IPS-18c (cell line): ENCODE data around the gene MRGPRX2.

Experiments used
- H3K4me3 ChIP-seq: 2 replicates; pipeline ENCODE4 v1.7.0; 2013; ENCODE audit warnings: low read depth, mild to moderate bottlenecking, low read length, moderate library complexity; ENCODE audit not compliant: insufficient read depth
- H3K9me3 ChIP-seq: one replicate; pipeline ENCODE4 v1.6.1; 2013; ENCODE audit warnings: mild to moderate bottlenecking, low read length, moderate library complexity; ENCODE audit not compliant: control insufficient read depth, insufficient read depth

MRGPRX2 gene

GRCh38 chr11:19080579-19080993 lies 20.1 kb upstream of the MRGPRX2 start:
- H3K4me3 ChIP-seq: no peak overlapping the region
- no peaks in the 10 kb centered on the region for H3K9me3 ChIP-seq

GRCh38 chr11:19079643-19080440 lies 19.3 kb upstream of the MRGPRX2 start:
- no peaks in the 10 kb centered on the region for H3K9me3 ChIP-seq
- no peak overlapping the region for H3K4me3 ChIP-seq

GRCh38 chr11:19077965-19078364 lies 17.4 kb upstream of the MRGPRX2 start:
- H3K4me3 ChIP-seq: no peak overlapping the region
- no peaks in the 10 kb centered on the region for H3K9me3 ChIP-seq

GRCh38 chr11:19076744-19077589 lies 16.4 kb upstream of the MRGPRX2 start:
- Histone ChIP-seq H3K9me3 (no peaks in the 10 kb centered on the region), H3K4me3 (no peak overlapping the region)

GRCh38 chr11:19075636-19076035 lies 15.1 kb upstream of the MRGPRX2 start:
- Histone ChIP-seq H3K9me3 (no peaks in the 10 kb centered on the region), H3K4me3 (no peak overlapping the region)

GRCh38 chr11:19073454-19074415 lies 13.2 kb upstream of the MRGPRX2 start:
- no peak overlapping the region; the same call in 1 of the 2 replicates for H3K4me3 ChIP-seq
- H3K9me3 ChIP-seq: no peaks in the 10 kb centered on the region

GRCh38 chr11:19072464-19072863 lies 11.9 kb upstream of the MRGPRX2 start:
- no peak overlapping the region for H3K4me3 ChIP-seq
- no peaks in the 10 kb centered on the region for H3K9me3 ChIP-seq

- Histone ChIP-seq H3K4me3 (no peak overlapping the region), H3K9me3 (no peaks in the 10 kb centered on the region)
These were observed 10.7 kb upstream of the MRGPRX2 start for GRCh38 chr11:19071255-19071654.

- Histone ChIP-seq H3K4me3 (no peak overlapping the region), H3K9me3 (peaks cover 3% of the 10 kb centered on the region)
These were observed 684 bp downstream of the MRGPRX2 start for GRCh38 chr11:19059833-19060232.

- Histone ChIP-seq H3K4me3 (no peak overlapping the region), H3K9me3 (peaks cover 3% of the 10 kb centered on the region)
These were observed 4.6 kb downstream of the MRGPRX2 start for GRCh38 chr11:19055905-19056304.

GRCh38 chr11:19055016-19055415 lies 5.5 kb downstream of the MRGPRX2 start:
- Histone ChIP-seq H3K9me3 (peaks cover 3% of the 10 kb centered on the region), H3K4me3 (no peak overlapping the region)

- no peak overlapping the region for H3K4me3 ChIP-seq
- peaks cover 3% of the 10 kb centered on the region for H3K9me3 ChIP-seq
These were observed 6.6 kb downstream of the MRGPRX2 start for GRCh38 chr11:19053909-19054308.

- no peak overlapping the region for H3K4me3 ChIP-seq
- no peaks in the 10 kb centered on the region for H3K9me3 ChIP-seq
These were observed 10.2 kb downstream of the MRGPRX2 start for GRCh38 chr11:19050281-19050680.

- Histone ChIP-seq H3K4me3 (no peak overlapping the region), H3K9me3 (no peaks in the 10 kb centered on the region)
These were observed 11.2 kb downstream of the MRGPRX2 start for GRCh38 chr11:19049351-19049750.

- no peaks in the 10 kb centered on the region for H3K9me3 ChIP-seq
- H3K4me3 ChIP-seq: no peak overlapping the region
These were observed 20.5 kb downstream of the MRGPRX2 start for GRCh38 chr11:19040051-19040450.

- H3K9me3 ChIP-seq: no peaks in the 10 kb centered on the region
- no peak overlapping the region for H3K4me3 ChIP-seq
These were observed 21.1 kb downstream of the MRGPRX2 start for GRCh38 chr11:19039409-19039808.

GRCh38 chr11:19032990-19033389 lies 27.5 kb downstream of the MRGPRX2 start:
- Histone ChIP-seq H3K4me3 (no peak overlapping the region), H3K9me3 (no peaks in the 10 kb centered on the region)
